ENCODE results near the gene MYMX. TPM values are rescaled to one million over a fixed set of nuclear protein-coding genes. Genes with fewer than 3 reads are reported as not detected.

The MYMX gene
- total RNA-seq, 2 experiments from 2014 or later, result not detected

GRCh38 chr6:44245391-44245911, 28.7 kb downstream of the MYMX start:
- Mint-ChIP-seq H3K27me3 (peaks cover 5% of the 10 kb centered on the region), H3K4me1 (ENCODE audit: low read depth) (peaks cover 40% of the 10 kb centered on the region), H3K27ac (peak overlapping the region; percentile 93), H3K36me3 (ENCODE audit: low read depth) (peaks cover 45% of the 10 kb centered on the region), H3K4me3 (peak overlapping the region; percentile 96), H3K9me3 (no peaks in the 10 kb centered on the region)
- no peak for TF ChIP-seq CTCF (IDR thresholded peaks at IDR 0.05)
- DNase-seq (no peak), ATAC-seq (ENCODE audit: poor library complexity) (no peak)
- intact Hi-C loops (cut with DNase I, micrococcal nuclease), result no loop called here
- Histone ChIP-seq H3K4me1 (ENCODE audit: insufficient read depth, low read length) (peaks cover 37% of the 10 kb centered on the region), H3K27me3 (ENCODE audit: control insufficient read depth in 1 of 2, insufficient read depth in 2 of 2, low read length in 2 of 2) (no peaks in the 10 kb centered on the region), H3K27ac (ENCODE audit: low read depth in 1 of 2, low read length in 2 of 2) (peak overlapping the region in 1 of 2 donors; percentile 27), H3K4me3 (ENCODE audit: low read length) (peak overlapping the region; percentile 70), H3K36me3 (ENCODE audit: insufficient read depth, low read length) (peaks cover 23% of the 10 kb centered on the region), H3K9me3 (ENCODE audit: control insufficient read depth in 1 of 2, insufficient read depth in 1 of 2, low read length in 2 of 2) (no peaks in the 10 kb centered on the region)
- ChIA-PET CTCF (interaction anchor here (0.8 to 4.1 kb wide), 5 partner anchors 8 to 25 kb away, joined by 3 to 13 read pairs (median 4); partner anchors contain the start of gene SLC35B2), POLR2A (interaction anchor here (0.8 to 4.6 kb wide), 5 partner anchors 9 to 22 kb away, joined by 5 to 135 read pairs (median 62); partner anchors contain the start of genes SLC29A1 and SLC35B2)

- Histone ChIP-seq H3K27ac (ENCODE audit: low read depth in 1 of 2, low read length in 2 of 2) (peak overlapping the region; percentile 92 to 98), H3K27me3 (ENCODE audit: control insufficient read depth in 1 of 2, insufficient read depth in 2 of 2, low read length in 2 of 2) (no peaks in the 10 kb centered on the region), H3K4me3 (ENCODE audit: low read length) (peak overlapping the region; percentile 70), H3K4me1 (ENCODE audit: insufficient read depth, low read length) (peaks cover 37% of the 10 kb centered on the region), H3K9me3 (ENCODE audit: control insufficient read depth in 1 of 2, insufficient read depth in 1 of 2, low read length in 2 of 2) (no peaks in the 10 kb centered on the region), H3K36me3 (ENCODE audit: insufficient read depth, low read length) (peaks cover 29% of the 10 kb centered on the region)
- ATAC-seq (ENCODE audit: poor library complexity) (peak; percentile 27), DNase-seq (peak; percentile 61 to 90 (median 76))
- no peaks in the 10 kb centered on the region for H3K9me3 Mint-ChIP-seq
- H3K36me3 Mint-ChIP-seq (ENCODE audit: low read depth), result peaks cover 51% of the 10 kb centered on the region
- peak overlapping the region; percentile 93 for H3K27ac Mint-ChIP-seq
- H3K4me1 Mint-ChIP-seq (ENCODE audit: low read depth), result peaks cover 44% of the 10 kb centered on the region
- TF ChIP-seq CTCF (IDR thresholded peaks at IDR 0.05), result no peak
- ChIA-PET POLR2A (interaction anchor here (0.6 to 4.6 kb wide), 21 partner anchors 10 to 1463 kb away, joined by 3 to 135 read pairs (median 7); partner anchors contain the start of genes AARS2, CDC5L, GTPBP2 and PEX6), CTCF (interaction anchor here (0.8 to 4.1 kb wide), 6 partner anchors 8 to 67 kb away, joined by 3 to 13 read pairs (median 8); partner anchors contain the start of genes AARS2, NFKBIE and SLC35B2)
- intact Hi-C loops (cut with DNase I, micrococcal nuclease), result loop anchor here in 1 of 2 experiments (2.0 kb wide), 1 partner anchor 19 kb away; the partner anchor contains the start of gene NFKBIE
- peaks cover 5% of the 10 kb centered on the region for H3K27me3 Mint-ChIP-seq
- peak overlapping the region; percentile 96 for H3K4me3 Mint-ChIP-seq
These were observed 29.4 kb downstream of the MYMX start for GRCh38 chr6:44245912-44246662.

- peaks cover 5% of the 10 kb centered on the region for H3K27me3 Mint-ChIP-seq
These were observed 30.1 kb downstream of the MYMX start, which contains the start of gene HSP90AB1 for GRCh38 chr6:44246663-44247337. HSP90AB1 (plus strand) TSS chr6:44247101; CDS start chr6:44248630, 1,529 bp downstream.

More at GRCh38 chr6:44246663-44247337, 30.1 kb downstream of the MYMX start, which contains the start of gene HSP90AB1:
- peak within 1 kb of the TSS; percentile 70 for H3K4me3 ChIP-seq (ENCODE audit: low read length)
- ChIA-PET POLR2A (interaction anchor here (0.6 to 4.6 kb wide), 24 partner anchors 9 to 1520 kb away, joined by 3 to 135 read pairs (median 6); partner anchors contain the start of genes AARS2, CDC5L, GTPBP2 and PEX6), CTCF (interaction anchor here (0.9 to 4.1 kb wide), 6 partner anchors 9 to 66 kb away, joined by 3 to 13 read pairs (median 8); partner anchors contain the start of genes AARS2, NFKBIE, SLC29A1 and SLC35B2)
- Mint-ChIP-seq H3K9me3 (no peaks in the 10 kb centered on the region), H3K4me3 (peak within 1 kb of the TSS; percentile 96), H3K36me3 (ENCODE audit: low read depth) (peaks cover 58% of the 10 kb centered on the region), H3K27ac (peak within 1 kb of the TSS; percentile 93), H3K4me1 (ENCODE audit: low read depth) (peaks cover 47% of the 10 kb centered on the region)
- peaks cover 36% of the 10 kb centered on the region for H3K36me3 ChIP-seq (ENCODE audit: insufficient read depth, low read length)
- intact Hi-C loops (cut with DNase I, micrococcal nuclease), result loop anchor here (1.0 to 2.0 kb wide), 3 partner anchors 11 to 19 kb away; partner anchors contain the start of genes NFKBIE (in 2 of the 2) and SLC35B2 (in 1 of the 2)
- peak; percentile 91 to 99 (median 94) for DNase-seq
- H3K4me1 ChIP-seq (ENCODE audit: insufficient read depth, low read length), result peaks cover 37% of the 10 kb centered on the region
- ATAC-seq (ENCODE audit: poor library complexity), result peak; percentile 83
- peak within 1 kb of the TSS; percentile 92 to 98 for H3K27ac ChIP-seq (ENCODE audit: low read depth in 1 of 2, low read length in 2 of 2)
- no peak for TF ChIP-seq CTCF (IDR thresholded peaks at IDR 0.05)
- no peaks in the 10 kb centered on the region for H3K9me3 ChIP-seq (ENCODE audit: control insufficient read depth in 1 of 2, insufficient read depth in 1 of 2, low read length in 2 of 2)
- no peaks in the 10 kb centered on the region for H3K27me3 ChIP-seq (ENCODE audit: control insufficient read depth in 1 of 2, insufficient read depth in 2 of 2, low read length in 2 of 2)

All from CD4-positive, alpha-beta T cell (primary cell).